CD14-positive monocyte (primary cell): ENCODE measurements around the gene SNX32. TPM values are rescaled to one million over a fixed set of nuclear protein-coding genes. Genes with fewer than 3 reads are reported as not detected.

Experiments used
- DNase-seq, 3 donors: peaks; one replicate each; pipeline ENCODE4 v3.0.0-alpha.2; 2011 to 2022
- H2AFZ ChIP-seq: 2 replicates; pipeline ENCODE4 v1.6.0; 2012; ENCODE audit warnings: mild to moderate bottlenecking, low read depth, low read length, inconsistent platforms; ENCODE audit not compliant: insufficient read depth, poor library complexity, severe bottlenecking
- H3K27ac ChIP-seq, 2 donors: 1 replicate in 1 of 2; 2 replicates in 1 of 2; pipeline ENCODE4 v1.5.1; 2012 to 2013; ENCODE audit warnings: low read length in 2 of 2, control low read depth in 1 of 2, inconsistent platforms in 1 of 2, low read depth in 1 of 2, mild to moderate bottlenecking in 1 of 2
- H3K27me3 ChIP-seq, 2 donors: one replicate each; pipeline versions ENCODE4 v1.6.0 to v1.6.1; 2011 to 2013; ENCODE audit warnings: low read length in 2 of 2; ENCODE audit not compliant: control insufficient read depth in 2 of 2, insufficient read depth in 2 of 2
- H3K36me3 ChIP-seq, 2 donors: replicated peaks in 1 of 2; 1 replicate in 1 of 2; 2 replicates in 1 of 2; pipeline versions ENCODE4 v1.5.1 to v1.6.1; 2012 to 2013; ENCODE audit warnings: low read length in 2 of 2, control low read depth in 1 of 2, inconsistent platforms in 1 of 2, mild to moderate bottlenecking in 1 of 2; ENCODE audit not compliant: insufficient read depth in 2 of 2, control insufficient read depth in 1 of 2
- H3K4me1 ChIP-seq, 2 donors: 1 replicate in 1 of 2; 2 replicates in 1 of 2; pipeline versions ENCODE4 v1.5.1 to v1.6.1; 2012 to 2013; ENCODE audit warnings: low read length in 2 of 2, control low read depth in 1 of 2, inconsistent platforms in 1 of 2, mild to moderate bottlenecking in 1 of 2, moderate library complexity in 1 of 2; ENCODE audit not compliant: insufficient read depth in 2 of 2, control insufficient read depth in 1 of 2
- H3K4me2 ChIP-seq: replicated peaks from 2 replicates; pipeline ENCODE3; 2012; ENCODE audit warnings: low read length, moderate library complexity, mild to moderate bottlenecking; ENCODE audit not compliant: poor library complexity, severe bottlenecking; ENCODE audit errors: extremely low read depth
- H3K4me3 ChIP-seq, 3 experiments: fragments of 200-600 bp in 1 of 3; sonication (generic) in 1 of 3; replicated peaks in 1 of 3; 1 replicate in 2 of 3; 2 replicates in 1 of 3; pipeline ENCODE4 v1.5.1; 2011 to 2013; ENCODE audit warnings: low read length in 3 of 3, mild to moderate bottlenecking in 3 of 3, control low read depth in 2 of 3, low read depth in 2 of 3, inconsistent platforms in 1 of 3, moderate library complexity in 1 of 3
- H3K79me2 ChIP-seq: 2 replicates; pipeline ENCODE4 v1.6.0; 2012; ENCODE audit warnings: mild to moderate bottlenecking, control low read depth, inconsistent platforms, low read length, moderate library complexity; ENCODE audit not compliant: insufficient read depth
- H3K9ac ChIP-seq: 2 replicates; pipeline ENCODE4 v1.6.0; 2017; ENCODE audit warnings: low read length, mild to moderate bottlenecking; ENCODE audit not compliant: insufficient read depth, poor library complexity, severe bottlenecking
- H3K9me3 ChIP-seq, 2 donors: replicated peaks in 1 of 2; 1 replicate in 1 of 2; 2 replicates in 1 of 2; pipeline versions ENCODE4 v1.5.1 to v1.6.1; 2012 to 2013; ENCODE audit warnings: low read length in 2 of 2, control low read depth in 1 of 2; ENCODE audit not compliant: control insufficient read depth in 1 of 2, insufficient read depth in 1 of 2
- H4K20me1 ChIP-seq: 2 replicates; pipeline ENCODE4 v1.6.0; 2012; ENCODE audit warnings: mild to moderate bottlenecking, low read length, control low read depth, moderate library complexity; ENCODE audit not compliant: insufficient read depth
- H3K27ac Mint-ChIP-seq, 7 donors: one replicate each; pipeline ENCODE4 v1.8.0; 2020; ENCODE audit warnings: mild to moderate bottlenecking in 7 of 7, mixed read lengths in 7 of 7, moderate library complexity in 6 of 7, inconsistent platforms in 2 of 7
- H3K27me3 Mint-ChIP-seq, 3 donors: one replicate each; pipeline ENCODE4 v1.8.0; 2021 to 2022; ENCODE audit warnings: low read depth in 3 of 3, mild to moderate bottlenecking in 3 of 3, mixed read lengths in 3 of 3, moderate library complexity in 3 of 3, inconsistent platforms in 1 of 3
- H3K36me3 Mint-ChIP-seq, 2 donors: one replicate each; pipeline ENCODE4 v1.8.0; 2020; ENCODE audit warnings: mixed read lengths in 2 of 2, inconsistent platforms in 1 of 2, mild to moderate bottlenecking in 1 of 2
- H3K4me1 Mint-ChIP-seq: one replicate; pipeline ENCODE4 v1.8.0; 2020; ENCODE audit warnings: mild to moderate bottlenecking, mixed read lengths
- H3K4me3 Mint-ChIP-seq, 2 donors: one replicate each; pipeline ENCODE4 v1.8.0; 2020; ENCODE audit warnings: mild to moderate bottlenecking in 2 of 2, mixed read lengths in 2 of 2, moderate library complexity in 1 of 2
- H3K9me3 Mint-ChIP-seq, 7 donors: one replicate each; pipeline ENCODE4 v1.8.0; 2020 to 2022; ENCODE audit warnings: mixed read lengths in 7 of 7, mild to moderate bottlenecking in 6 of 7, moderate library complexity in 6 of 7, inconsistent platforms in 2 of 7
- CTCF ChIP-seq: fragments of 200-600 bp; IDR thresholded peaks from one replicate; pipeline ENCODE4 v1.8.0; 2022; ENCODE audit warnings: antibody characterized with exemption, mild to moderate bottlenecking
- WGBS: methylation state at CpG from one replicate; pipeline ENCODE4 v1.1.5; 2013; ENCODE audit warnings: missing lambda C conversion rate; ENCODE audit not compliant: insufficient coverage; 5-methylcytosine and 5-hydroxymethylcytosine counted together
- intact Hi-C, 2 donors: fragments of 100-400 bp; cut with micrococcal nuclease; formaldehyde crosslinking; loops; one replicate each; pipeline versions ENCODE4 v1.15.0 to v1.15.1; 2023
- polyA plus RNA-seq, 3 donors: library from polyadenylated mRNA; depleted of rRNA in 1 of 3; unstranded in 2 of 3; stranded (reverse) in 1 of 3; fragments of 300-500 nt in 2 of 3; fragments of >200 nt in 1 of 3; fragmentation: Illumina TruSeq in 2 of 3; gene quantifications; 1 replicate in 2 of 3; 2 replicates in 1 of 3; pipeline ENCODE4 v1.2.3, GENCODE V29; 2012 to 2021

The SNX32 gene
- polyA plus RNA-seq, 3 donors, result 0.07 to 0.40 (median 0.12) TPM

GRCh38 chr11:65814986-65815565 is 18.7 kb upstream of the SNX32 start:
- Histone ChIP-seq H3K36me3 (peaks cover 0 to 5% of the 10 kb centered on the region in 2 donors), H3K27me3 (no peaks in the 10 kb centered on the region), H3K27ac (no peak overlapping the region), H3K4me3 (no peak overlapping the region), H3K4me2 (no peak overlapping the region), H3K79me2 (peaks cover 12% of the 10 kb centered on the region), H3K4me1 (peaks cover 19 to 25% of the 10 kb centered on the region in 2 donors), H4K20me1 (no peaks in the 10 kb centered on the region), H2AFZ (no peak overlapping the region), H3K9me3 (no peaks in the 10 kb centered on the region), H3K9ac (no peak overlapping the region)
- Mint-ChIP-seq H3K27me3 (peaks cover 5 to 7% (median 5%) of the 10 kb centered on the region in 3 donors), H3K9me3 (peaks cover 0 to 2% (median 0%) of the 10 kb centered on the region in 7 donors), H3K27ac (peak overlapping the region in 2 of 7 donors; percentile 3 to 50), H3K36me3 (peaks cover 13 to 18% of the 10 kb centered on the region in 2 donors), H3K4me1 (peaks cover 47% of the 10 kb centered on the region), H3K4me3 (no peak overlapping the region)
- DNase-seq, result no peak
- WGBS, result 100% methylated on average over 12 of the region's 16 CpGs
- no peak for TF ChIP-seq CTCF
- intact Hi-C loops, result loop anchor here in 1 of 2 donors (5.0 to 10.0 kb wide), 3 partner anchors 33 to 190 kb away; partner anchors contain the start of gene AP5B1

GRCh38 chr11:65816696-65817095 is 17.1 kb upstream of the SNX32 start:
- Histone ChIP-seq H2AFZ (no peak overlapping the region), H3K36me3 (peaks cover 0 to 5% of the 10 kb centered on the region in 2 donors), H3K27me3 (no peaks in the 10 kb centered on the region), H3K79me2 (peaks cover 12% of the 10 kb centered on the region), H3K9me3 (no peaks in the 10 kb centered on the region), H3K27ac (no peak overlapping the region), H3K4me1 (peaks cover 32 to 39% of the 10 kb centered on the region in 2 donors), H3K9ac (no peak overlapping the region), H4K20me1 (no peaks in the 10 kb centered on the region), H3K4me3 (peak overlapping the region in 1 of 3 experiments; percentile 80), H3K4me2 (peak overlapping the region; percentile 84)
- Mint-ChIP-seq H3K27ac (peak overlapping the region in 3 of 7 donors; percentile 58 to 87 (median 83)), H3K36me3 (peaks cover 13 to 18% of the 10 kb centered on the region in 2 donors), H3K9me3 (peaks cover 0 to 2% (median 0%) of the 10 kb centered on the region in 7 donors), H3K27me3 (peaks cover 0 to 3% (median 1%) of the 10 kb centered on the region in 3 donors), H3K4me1 (peaks cover 56% of the 10 kb centered on the region), H3K4me3 (peak overlapping the region; percentile 31 to 87)
- intact Hi-C loops, result loop anchor here (1.0 to 10.0 kb wide), 4 partner anchors 34 to 192 kb away; partner anchors contain the start of gene AP5B1 (in 2 of the 2)
- TF ChIP-seq CTCF, result no peak
- 93% methylated on average over 2 of the region's 3 CpGs for WGBS
- DNase-seq, result peak in 2 of 3 donors; percentile 11 to 44
